A673 (cell line): ENCODE data around the gene TAS1R2.

Source experiments
- CTCF ChIP-seq: fragments of 300-800, 200-600 bp; sonication (generic); conservative IDR thresholded peaks from 2 replicates; pipeline ENCODE4 v1.5.1; 2017; ENCODE audit warnings: low read depth, mild to moderate bottlenecking, antibody characterized with exemption, low read length, moderate library complexity, mixed read lengths
- EZH2 ChIP-seq: fragments of 200-600 bp; sonication (generic); IDR thresholded peaks from 2 replicates; pipeline ENCODE4 v1.6.1; 2017; ENCODE audit warnings: borderline replicate concordance, low read depth, mild to moderate bottlenecking, mixed read lengths, antibody characterized with exemption, low read length; ENCODE audit not compliant: poor library complexity, severe bottlenecking

GRCh38 chr1:18871401-18872070, 12.1 kb upstream of the TAS1R2 start:
- TF ChIP-seq CTCF: no peak
- TF ChIP-seq EZH2: no peak
